ENCODE results near the gene NFIC.

- TF ChIP-seq CTCF (IDR thresholded peaks at IDR 0.05; ENCODE audit: low read depth, low read length) (peak; percentile 68), MYC (IDR thresholded peaks at IDR 0.05; ENCODE audit: low read depth, low read length) (no peak), POLR2A (IDR thresholded peaks at IDR 0.05; ENCODE audit: extremely low read depth, insufficient read length) (no peak)
Measured at GRCh38 chr19:3324405-3324856, 42.0 kb upstream of the NFIC start.
